ENCODE data around the gene SEMA4C.

SEMA4C gene

DNA sequence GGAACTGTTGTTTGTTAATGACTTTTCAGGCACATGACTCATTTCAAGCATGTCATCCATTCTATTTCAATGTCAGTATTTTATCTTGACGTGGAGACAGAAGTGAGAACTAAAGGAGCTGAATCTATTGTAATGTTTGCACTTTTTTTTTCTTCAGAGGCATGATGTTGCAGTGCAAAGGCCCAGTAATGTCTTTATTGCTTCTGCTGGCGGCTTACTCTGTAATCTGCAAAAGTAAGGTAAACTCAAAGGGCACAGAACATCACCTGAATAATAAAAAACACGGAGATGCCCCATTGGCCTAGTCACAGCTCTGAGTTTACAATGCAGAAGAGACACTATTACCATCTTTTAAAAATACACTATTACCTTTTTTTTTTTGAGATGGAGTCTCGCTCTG lies 56.2 kb downstream of the SEMA4C start:
- H3K4me3 ChIP-seq (ENCODE audit: low read length): no peak overlapping the region
- no peak for DNase-seq (ENCODE audit: low read depth)
- TF ChIP-seq, protein P1, sequence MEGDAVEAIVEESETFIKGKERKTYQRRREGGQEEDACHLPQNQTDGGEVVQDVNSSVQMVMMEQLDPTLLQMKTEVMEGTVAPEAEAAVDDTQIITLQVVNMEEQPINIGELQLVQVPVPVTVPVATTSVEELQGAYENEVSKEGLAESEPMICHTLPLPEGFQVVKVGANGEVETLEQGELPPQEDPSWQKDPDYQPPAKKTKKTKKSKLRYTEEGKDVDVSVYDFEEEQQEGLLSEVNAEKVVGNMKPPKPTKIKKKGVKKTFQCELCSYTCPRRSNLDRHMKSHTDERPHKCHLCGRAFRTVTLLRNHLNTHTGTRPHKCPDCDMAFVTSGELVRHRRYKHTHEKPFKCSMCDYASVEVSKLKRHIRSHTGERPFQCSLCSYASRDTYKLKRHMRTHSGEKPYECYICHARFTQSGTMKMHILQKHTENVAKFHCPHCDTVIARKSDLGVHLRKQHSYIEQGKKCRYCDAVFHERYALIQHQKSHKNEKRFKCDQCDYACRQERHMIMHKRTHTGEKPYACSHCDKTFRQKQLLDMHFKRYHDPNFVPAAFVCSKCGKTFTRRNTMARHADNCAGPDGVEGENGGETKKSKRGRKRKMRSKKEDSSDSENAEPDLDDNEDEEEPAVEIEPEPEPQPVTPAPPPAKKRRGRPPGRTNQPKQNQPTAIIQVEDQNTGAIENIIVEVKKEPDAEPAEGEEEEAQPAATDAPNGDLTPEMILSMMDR (conservative IDR thresholded peaks at IDR 0.05; ENCODE audit: low read length): no peak

DNA sequence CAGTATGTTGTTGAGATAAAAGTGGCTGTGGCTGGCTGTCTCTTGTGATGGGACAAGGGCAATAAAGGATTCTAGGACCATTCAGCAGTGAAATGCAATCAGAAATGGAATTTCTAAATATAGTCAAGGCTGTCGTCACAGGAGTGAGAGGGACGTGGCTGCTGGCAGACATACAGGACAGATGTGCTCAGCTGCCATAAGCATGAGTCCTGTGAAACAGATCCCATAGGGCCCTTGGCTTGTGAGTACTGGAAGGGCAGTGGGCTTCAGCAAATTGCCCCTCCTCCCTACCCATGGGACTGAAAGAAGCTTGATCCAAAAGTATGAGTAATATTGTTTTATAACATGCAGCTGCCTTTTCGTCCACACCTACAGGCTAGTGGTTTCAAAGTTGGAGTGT lies 58.0 kb downstream of the SEMA4C start:
- DNase-seq (ENCODE audit: low read depth): peak; percentile 74
- TF ChIP-seq, protein P1 (conservative IDR thresholded peaks at IDR 0.05; ENCODE audit: low read length): no peak
- H3K4me3 ChIP-seq (ENCODE audit: low read length): no peak overlapping the region

DNA sequence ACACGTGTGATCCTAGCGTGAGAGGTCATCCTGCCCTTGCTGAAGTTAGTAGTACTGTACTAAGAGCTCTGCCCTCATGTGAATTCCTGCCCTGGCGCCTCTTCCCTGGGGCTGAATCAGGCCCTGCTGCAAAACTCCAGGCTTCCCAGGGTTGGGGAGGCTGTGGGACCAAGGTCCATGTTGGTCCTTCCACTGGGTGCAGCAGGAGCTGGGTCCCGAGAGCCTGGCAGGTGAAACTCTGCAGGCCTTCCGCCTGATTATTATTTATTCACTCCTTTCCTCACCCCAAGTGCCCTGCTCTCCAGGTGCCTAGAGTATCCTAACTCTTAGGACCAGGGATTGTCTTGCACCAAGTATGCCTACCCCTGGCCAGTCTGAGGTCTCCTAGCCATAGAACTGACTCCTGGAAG lies 59.1 kb downstream of the SEMA4C start:
- TF ChIP-seq, protein P1 (conservative IDR thresholded peaks at IDR 0.05; ENCODE audit: low read length): no peak
- H3K4me3 ChIP-seq (ENCODE audit: low read length): no peak overlapping the region
- no peak for DNase-seq (ENCODE audit: low read depth)

DNA sequence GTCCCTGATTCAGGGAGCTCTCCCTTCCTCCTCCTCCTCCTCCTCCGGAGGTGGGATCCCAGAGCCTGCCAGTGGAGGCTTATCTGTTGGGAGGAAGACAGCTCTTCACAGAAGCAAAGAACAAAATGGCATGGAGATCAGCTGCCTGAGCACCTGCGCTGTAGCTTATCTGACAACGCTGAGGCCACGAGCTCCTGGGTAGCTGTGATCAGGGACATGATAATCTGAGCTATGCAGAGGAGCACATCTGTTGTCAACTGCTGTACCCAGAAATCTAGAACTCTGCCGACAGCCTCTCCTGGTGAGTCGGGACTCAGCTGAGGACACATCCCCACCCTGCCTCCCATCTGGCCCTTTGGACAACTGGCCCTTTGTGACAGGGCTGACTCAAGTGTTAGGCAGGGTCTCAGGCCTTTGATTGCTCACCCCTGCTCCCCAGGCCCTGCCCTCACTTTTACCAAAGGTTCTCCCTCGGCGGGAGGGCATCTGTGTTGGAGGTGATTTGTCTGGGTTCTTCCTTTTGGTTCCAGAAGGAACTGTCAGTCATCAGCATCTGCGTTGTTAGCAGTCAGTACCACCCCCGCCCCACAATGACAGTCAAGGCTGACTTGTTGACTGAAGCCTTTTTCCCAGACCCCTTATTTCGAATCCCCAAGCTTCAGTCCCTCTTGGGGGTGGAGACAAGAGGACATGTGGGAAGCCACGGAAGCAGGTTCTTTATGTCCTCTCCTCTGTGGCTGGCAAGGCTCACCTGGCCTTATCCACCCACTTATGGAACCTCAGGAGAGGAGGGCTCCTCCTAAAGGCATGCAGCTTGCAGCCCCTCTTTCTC lies 59.7 kb downstream of the SEMA4C start:
- TF ChIP-seq, protein P1 (conservative IDR thresholded peaks at IDR 0.05; ENCODE audit: low read length): no peak
- no peak for DNase-seq (ENCODE audit: low read depth)
- no peak overlapping the region for H3K4me3 ChIP-seq (ENCODE audit: low read length)

Measured in AG10803 (cell line).